Activated T-cell treated with anti-CD3 and anti-CD28 coated beads, Interleukin-2, amount 50 U/mL, for 72 hours (primary cell): ENCODE results near the gene SFI1. TPM values are rescaled to one million over a fixed set of nuclear protein-coding genes. Genes with fewer than 3 reads are reported as not detected.
A peak's percentile ranks its signal among the peaks of the same experiment; 100 is the strongest.

ENCODE experiments used
- ATAC-seq, 2 donors: fragments of 150-1000 bp; cut with Tn5 transposase; replicated peaks in 1 of 2; 2 replicates each; pipeline ENCODE4 v1.10.0; 2021; ENCODE audit warnings: moderate library complexity in 2 of 2, mild to moderate bottlenecking in 1 of 2
- DNase-seq, 2 donors: peaks; one replicate each; pipeline ENCODE4 v3.0.0; 2021 to 2022; ENCODE audit warnings: mixed read lengths in 1 of 2
- H3K27ac Mint-ChIP-seq: one replicate; pipeline ENCODE4 v1.8.0; 2022; ENCODE audit warnings: mild to moderate bottlenecking, moderate library complexity, mixed read lengths
- H3K27me3 Mint-ChIP-seq: one replicate; pipeline ENCODE4 v1.8.0; 2022; ENCODE audit warnings: low read depth, mixed read lengths
- H3K36me3 Mint-ChIP-seq, 2 donors: one replicate each; pipeline ENCODE4 v1.8.0; 2022; ENCODE audit warnings: mixed read lengths in 2 of 2, mild to moderate bottlenecking in 1 of 2; ENCODE audit not compliant: insufficient read depth in 2 of 2
- H3K4me1 Mint-ChIP-seq: one replicate; pipeline ENCODE4 v1.8.0; 2022; ENCODE audit warnings: low read depth, mixed read lengths
- H3K4me3 Mint-ChIP-seq, 2 donors: one replicate each; pipeline ENCODE4 v1.8.0; 2022; ENCODE audit warnings: mild to moderate bottlenecking in 2 of 2, mixed read lengths in 2 of 2, moderate library complexity in 2 of 2
- H3K9me3 Mint-ChIP-seq, 2 donors: one replicate each; pipeline ENCODE4 v1.8.0; 2022; ENCODE audit warnings: mixed read lengths in 2 of 2
- total RNA-seq, 2 donors: library from RNA; stranded (reverse); gene quantifications; one replicate each; pipeline ENCODE4 v1.2.3, GENCODE V29; 2022

Gene SFI1
- total RNA-seq, 2 donors from 2014 or later, result 285 to 342 TPM

- peaks cover 10 to 18% of the 10 kb centered on the region in 2 donors for H3K36me3 Mint-ChIP-seq
- H3K27ac Mint-ChIP-seq, result no peak overlapping the region
Measured at GRCh38 chr22:31609716-31610115, 113.4 kb downstream of the SFI1 start.

GRCh38 chr22:31610611-31611010 is 114.3 kb downstream of the SFI1 start:
- ATAC-seq, result no peak
- no peak for DNase-seq
- peaks cover 8 to 14% of the 10 kb centered on the region in 2 donors for H3K36me3 Mint-ChIP-seq
- H3K9me3 Mint-ChIP-seq, result no peaks in the 10 kb centered on the region
- H3K27ac Mint-ChIP-seq, result no peak overlapping the region
- H3K4me3 Mint-ChIP-seq, result no peak overlapping the region
- H3K4me1 Mint-ChIP-seq, result peaks cover 15% of the 10 kb centered on the region
- no peaks in the 10 kb centered on the region for H3K27me3 Mint-ChIP-seq

More at GRCh38 chr22:31609716-31610115, 113.4 kb downstream of the SFI1 start:
- Mint-ChIP-seq H3K4me1 (peaks cover 9% of the 10 kb centered on the region), H3K27me3 (no peaks in the 10 kb centered on the region), H3K4me3 (no peak overlapping the region), H3K9me3 (no peaks in the 10 kb centered on the region)
- no peak for ATAC-seq
- no peak for DNase-seq

DNA sequence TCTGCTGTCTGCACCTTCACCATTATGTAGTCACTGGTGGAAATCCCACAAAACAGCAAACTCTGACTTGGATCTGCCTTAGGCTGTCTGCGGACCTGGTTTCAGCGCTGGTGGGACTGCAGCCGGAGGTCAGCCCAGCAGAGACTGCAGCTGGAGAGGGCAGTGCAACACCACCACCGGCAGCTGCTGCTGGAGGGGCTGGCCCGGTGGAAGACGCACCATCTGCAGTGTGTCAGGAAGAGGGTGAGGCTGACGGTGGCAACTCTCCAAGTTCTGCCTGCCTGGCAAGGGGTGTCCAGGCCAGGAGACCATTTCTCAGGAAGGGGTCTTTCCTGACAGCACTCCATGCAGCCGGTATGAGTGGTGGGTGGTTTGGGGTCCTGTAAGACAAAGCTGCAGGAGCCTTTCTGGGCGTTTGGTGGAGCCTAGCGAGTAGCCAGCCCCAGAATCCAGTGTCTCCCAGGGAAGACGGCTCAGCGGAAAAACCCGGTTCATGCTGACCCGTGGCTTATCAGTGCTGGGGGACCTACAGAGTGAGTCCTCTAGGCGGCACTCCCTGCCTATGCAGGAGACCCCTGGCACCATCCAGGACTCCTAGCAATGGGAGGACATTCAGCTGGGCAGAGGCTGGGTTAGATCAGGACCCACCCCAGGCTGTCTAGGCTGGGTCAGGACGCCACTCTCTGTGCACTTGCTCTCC is 114.9 kb downstream of the SFI1 start:
- no peak overlapping the region for H3K27ac Mint-ChIP-seq

GRCh38 chr22:31612891-31613285 is 116.6 kb downstream of the SFI1 start:
- no peak overlapping the region for H3K4me3 Mint-ChIP-seq
- DNase-seq (no peak), ATAC-seq (no peak)
- peaks cover 27% of the 10 kb centered on the region for H3K4me1 Mint-ChIP-seq
- no peaks in the 10 kb centered on the region for H3K27me3 Mint-ChIP-seq
- H3K9me3 Mint-ChIP-seq, result no peaks in the 10 kb centered on the region
- peaks cover 2 to 10% of the 10 kb centered on the region in 2 donors for H3K36me3 Mint-ChIP-seq
- H3K27ac Mint-ChIP-seq, result no peak overlapping the region

More for the DNA sequence above, 114.9 kb downstream of the SFI1 start:
- Mint-ChIP-seq H3K27me3 (no peaks in the 10 kb centered on the region), H3K4me1 (peaks cover 21% of the 10 kb centered on the region), H3K4me3 (no peak overlapping the region), H3K36me3 (peaks cover 3 to 11% of the 10 kb centered on the region in 2 donors), H3K9me3 (no peaks in the 10 kb centered on the region)
- ATAC-seq (no peak), DNase-seq (no peak)

GRCh38 chr22:31613286-31613903 is 117.1 kb downstream of the SFI1 start:
- no peak overlapping the region for H3K4me3 Mint-ChIP-seq
- DNase-seq (no peak), ATAC-seq (no peak)
- peaks cover 27% of the 10 kb centered on the region for H3K4me1 Mint-ChIP-seq
- peaks cover 2 to 10% of the 10 kb centered on the region in 2 donors for H3K36me3 Mint-ChIP-seq
- no peaks in the 10 kb centered on the region for H3K9me3 Mint-ChIP-seq
- H3K27me3 Mint-ChIP-seq, result no peaks in the 10 kb centered on the region
- no peak overlapping the region for H3K27ac Mint-ChIP-seq

DNA sequence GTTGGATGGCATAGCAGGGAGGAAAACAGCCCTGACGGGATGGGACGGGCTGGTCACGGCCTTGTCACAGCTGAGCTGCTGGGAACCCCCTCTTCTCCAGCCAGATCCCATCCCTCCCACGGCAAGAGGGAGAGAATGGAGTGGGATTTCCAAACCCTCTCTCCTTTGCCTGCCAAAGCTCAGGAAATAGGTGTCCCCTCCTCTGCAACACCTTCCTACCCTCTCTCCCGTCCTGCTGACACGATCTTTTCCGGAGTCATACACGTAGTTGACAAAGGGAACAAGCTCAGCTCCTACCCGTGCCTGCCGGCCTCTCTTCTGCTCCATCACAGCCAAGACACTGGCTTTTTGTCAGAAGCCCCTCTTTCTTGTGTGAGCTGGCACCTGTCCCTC is 117.6 kb downstream of the SFI1 start:
- no peaks in the 10 kb centered on the region for H3K9me3 Mint-ChIP-seq
- peaks cover 4 to 13% of the 10 kb centered on the region in 2 donors for H3K36me3 Mint-ChIP-seq
- no peak for ATAC-seq
- peak overlapping the region; percentile 69 for H3K27ac Mint-ChIP-seq
- H3K4me1 Mint-ChIP-seq, result peaks cover 27% of the 10 kb centered on the region
- H3K27me3 Mint-ChIP-seq, result no peaks in the 10 kb centered on the region
- no peak overlapping the region for H3K4me3 Mint-ChIP-seq
- no peak for DNase-seq

DNA sequence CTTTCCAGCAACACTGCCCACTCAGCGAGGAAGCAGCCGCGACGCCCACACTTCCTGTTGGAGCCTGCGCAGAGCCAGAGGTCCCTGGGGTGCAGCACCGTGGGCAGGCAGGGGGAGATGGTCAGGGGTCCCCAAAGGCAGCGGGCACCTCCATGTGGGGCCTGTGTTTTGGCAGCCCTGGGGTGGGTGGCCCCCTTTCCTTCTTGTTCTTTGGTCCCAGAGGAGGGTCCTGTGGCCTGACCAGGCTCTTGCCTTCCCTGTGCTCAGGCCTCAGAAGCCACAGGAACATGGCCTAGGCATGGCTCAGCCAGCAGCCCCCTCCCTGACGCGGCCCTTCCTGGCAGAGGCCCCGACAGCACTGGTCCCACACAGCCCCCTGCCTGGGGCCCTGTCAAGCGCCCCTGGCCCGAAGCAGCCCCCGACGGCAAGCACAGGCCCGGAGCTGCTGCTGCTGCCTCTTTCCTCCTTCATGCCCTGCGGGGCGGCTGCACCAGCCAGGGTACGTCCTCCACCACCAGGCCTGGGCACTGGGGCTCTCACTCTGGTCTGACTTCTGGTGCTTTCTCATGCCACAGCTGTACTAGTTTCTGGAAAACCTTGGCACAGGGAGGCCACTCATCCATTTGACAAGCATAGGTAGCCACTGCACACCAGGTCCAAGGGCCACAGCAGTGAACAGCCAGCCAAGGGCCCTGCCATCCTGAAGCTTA is 118.6 kb downstream of the SFI1 start:
- no peak for ATAC-seq
- Mint-ChIP-seq H3K4me3 (no peak overlapping the region), H3K27me3 (no peaks in the 10 kb centered on the region)

GRCh38 chr22:31615491-31615860 is 119.1 kb downstream of the SFI1 start:
- no peak for DNase-seq
- H3K4me1 Mint-ChIP-seq, result peaks cover 27% of the 10 kb centered on the region
- H3K4me3 Mint-ChIP-seq, result no peak overlapping the region
- no peak for ATAC-seq
- no peaks in the 10 kb centered on the region for H3K27me3 Mint-ChIP-seq
- H3K9me3 Mint-ChIP-seq, result no peaks in the 10 kb centered on the region
- H3K36me3 Mint-ChIP-seq, result peaks cover 4 to 17% of the 10 kb centered on the region in 2 donors
- peak overlapping the region; percentile 90 for H3K27ac Mint-ChIP-seq

More for the DNA sequence above, 118.6 kb downstream of the SFI1 start:
- H3K27ac Mint-ChIP-seq, result peak overlapping the region; percentile 90
- H3K4me1 Mint-ChIP-seq, result peaks cover 27% of the 10 kb centered on the region
- peaks cover 4 to 17% of the 10 kb centered on the region in 2 donors for H3K36me3 Mint-ChIP-seq
- H3K9me3 Mint-ChIP-seq, result no peaks in the 10 kb centered on the region
- DNase-seq, result no peak

GRCh38 chr22:31615940-31616314 is 119.6 kb downstream of the SFI1 start:
- DNase-seq (no peak), ATAC-seq (peak; percentile 1 to 4)
- H3K9me3 Mint-ChIP-seq, result no peaks in the 10 kb centered on the region
- H3K27ac Mint-ChIP-seq, result peak overlapping the region; percentile 90
- H3K27me3 Mint-ChIP-seq, result no peaks in the 10 kb centered on the region
- H3K36me3 Mint-ChIP-seq, result peaks cover 4 to 17% of the 10 kb centered on the region in 2 donors
- H3K4me1 Mint-ChIP-seq, result peaks cover 27% of the 10 kb centered on the region
- H3K4me3 Mint-ChIP-seq, result peak overlapping the region in 1 of 2 donors; percentile 7

- no peak overlapping the region for H3K4me3 Mint-ChIP-seq
- DNase-seq (peak; percentile 36 to 48), ATAC-seq (peak; percentile 54 to 57)
- H3K27me3 Mint-ChIP-seq, result no peaks in the 10 kb centered on the region
- no peaks in the 10 kb centered on the region for H3K9me3 Mint-ChIP-seq
- H3K27ac Mint-ChIP-seq, result peak overlapping the region; percentile 90
- peaks cover 4 to 17% of the 10 kb centered on the region in 2 donors for H3K36me3 Mint-ChIP-seq
- H3K4me1 Mint-ChIP-seq, result peaks cover 27% of the 10 kb centered on the region
Measured at GRCh38 chr22:31616315-31616980, 120.1 kb downstream of the SFI1 start.

- H3K36me3 Mint-ChIP-seq, result peaks cover 2 to 14% of the 10 kb centered on the region in 2 donors
- no peaks in the 10 kb centered on the region for H3K27me3 Mint-ChIP-seq
- ATAC-seq (no peak), DNase-seq (no peak)
- H3K4me1 Mint-ChIP-seq, result peaks cover 27% of the 10 kb centered on the region
- H3K9me3 Mint-ChIP-seq, result no peaks in the 10 kb centered on the region
- no peak overlapping the region for H3K4me3 Mint-ChIP-seq
- peak overlapping the region; percentile 77 for H3K27ac Mint-ChIP-seq
Measured at GRCh38 chr22:31618057-31618456, 121.7 kb downstream of the SFI1 start.

GRCh38 chr22:31618471-31619176 is 122.3 kb downstream of the SFI1 start:
- Mint-ChIP-seq H3K9me3 (no peaks in the 10 kb centered on the region), H3K4me3 (no peak overlapping the region), H3K36me3 (peaks cover 2 to 14% of the 10 kb centered on the region in 2 donors), H3K4me1 (peaks cover 27% of the 10 kb centered on the region), H3K27me3 (no peaks in the 10 kb centered on the region), H3K27ac (peak overlapping the region; percentile 22)
- DNase-seq (no peak), ATAC-seq (no peak)
